NB4 (cell line): Measurements from ENCODE around the gene UBLCP1.

Experiments
- DNase-seq: peaks from one replicate; pipeline ENCODE4 v3.0.0; 2010; ENCODE audit warnings: low read depth
- H3K4me3 ChIP-seq: one replicate; pipeline ENCODE4 v1.5.1; 2011; ENCODE audit warnings: mild to moderate bottlenecking, low read depth, low read length, moderate library complexity
- CTCF ChIP-seq: IDR thresholded peaks from one replicate; pipeline ENCODE4 v1.5.1; 2012; ENCODE audit warnings: low read depth, low read length
- MYC ChIP-seq: IDR thresholded peaks from 2 replicates; pipeline ENCODE4 v1.6.1; 2011; ENCODE audit warnings: low read depth, low read length
- POLR2A ChIP-seq: IDR thresholded peaks from 2 replicates; pipeline ENCODE4 v1.6.1; 2011; ENCODE audit warnings: mild to moderate bottlenecking; ENCODE audit not compliant: insufficient read length; ENCODE audit errors: extremely low read depth
- TF ChIP-seq, protein P1 (sequence below): IDR thresholded peaks from 2 replicates; pipeline ENCODE4 v1.6.1; 2011; ENCODE audit warnings: low read depth, low read length

UBLCP1 gene

GRCh38 chr5:159262859-159263568 lies at the start of gene UBLCP1:
UBLCP1 (plus strand) TSS chr5:159263290; CDS start chr5:159268916, 5,626 bp downstream.
- peak within 1 kb of the TSS; percentile 88 for H3K4me3 ChIP-seq
- peak; percentile 85 for DNase-seq
- TF ChIP-seq, protein P1, sequence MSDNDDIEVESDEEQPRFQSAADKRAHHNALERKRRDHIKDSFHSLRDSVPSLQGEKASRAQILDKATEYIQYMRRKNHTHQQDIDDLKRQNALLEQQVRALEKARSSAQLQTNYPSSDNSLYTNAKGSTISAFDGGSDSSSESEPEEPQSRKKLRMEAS, result peak; percentile 30; the same call in 1 of the 2 replicates
- TF ChIP-seq POLR2A (peak; percentile 59), MYC (no peak), CTCF (no peak)

DNA sequence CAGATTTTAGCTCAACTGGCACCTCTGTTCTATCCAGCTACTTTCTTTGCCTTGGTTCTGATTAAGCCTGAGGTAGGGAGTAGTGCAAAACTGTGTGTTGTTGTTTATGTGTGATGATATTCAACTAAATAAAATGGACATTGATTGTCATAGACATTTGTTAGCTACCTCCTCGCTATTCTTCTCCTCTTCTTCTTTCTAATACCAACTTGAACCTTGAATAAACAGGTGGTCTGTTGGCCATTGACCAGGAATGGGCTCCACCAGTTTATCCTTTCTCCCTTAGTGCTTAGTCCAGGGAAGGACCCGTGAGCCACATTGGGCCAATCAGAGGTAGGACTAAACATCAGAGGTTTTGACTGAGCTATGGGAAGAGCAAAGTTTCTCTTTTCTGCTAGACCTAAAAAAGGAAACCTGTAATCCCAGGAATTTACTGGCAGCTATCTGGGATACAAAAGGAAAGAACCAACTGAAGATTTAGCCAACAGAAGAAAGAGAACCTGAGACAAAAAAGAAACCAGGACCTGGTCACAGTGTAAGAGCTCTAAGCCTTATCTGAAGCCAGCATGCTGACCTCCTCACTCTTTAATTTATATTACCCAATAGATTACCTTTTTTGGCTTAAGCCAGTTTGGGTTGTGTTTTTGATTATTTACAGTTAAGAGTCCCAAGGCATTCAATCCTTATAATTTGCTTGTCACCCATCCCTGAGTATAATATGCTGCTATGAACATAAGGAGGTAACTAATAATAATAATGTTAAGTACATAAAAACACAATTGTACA lies 48.4 kb upstream of the UBLCP1 start:
- H3K4me3 ChIP-seq, result no peak overlapping the region
- no peak for DNase-seq
- TF ChIP-seq CTCF, result no peak
- no peak for TF ChIP-seq POLR2A
- TF ChIP-seq, protein P1, result no peak
- TF ChIP-seq MYC, result no peak

DNA sequence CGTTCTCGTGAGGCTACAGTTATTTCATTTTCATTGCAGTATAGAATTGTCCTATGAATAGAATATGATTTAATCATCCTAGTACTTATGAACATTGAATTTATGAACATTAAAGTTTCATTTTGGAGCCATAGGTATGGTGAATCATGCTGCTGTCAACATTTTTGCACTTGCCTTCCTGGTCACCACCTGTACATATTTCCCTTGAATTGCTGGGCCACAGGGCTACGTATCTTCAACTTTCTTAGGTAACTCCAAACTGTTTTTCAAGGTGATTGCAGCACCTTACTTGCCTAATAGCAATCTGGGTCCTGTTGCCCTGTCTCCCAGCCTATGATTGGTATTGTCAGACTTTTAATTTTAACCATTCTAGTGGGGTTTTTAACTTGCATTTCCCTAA lies 47.2 kb upstream of the UBLCP1 start:
- H3K4me3 ChIP-seq, result no peak overlapping the region
- no peak for DNase-seq
- TF ChIP-seq MYC (no peak), POLR2A (no peak), CTCF (no peak)
- TF ChIP-seq, protein P1, result no peak

DNA sequence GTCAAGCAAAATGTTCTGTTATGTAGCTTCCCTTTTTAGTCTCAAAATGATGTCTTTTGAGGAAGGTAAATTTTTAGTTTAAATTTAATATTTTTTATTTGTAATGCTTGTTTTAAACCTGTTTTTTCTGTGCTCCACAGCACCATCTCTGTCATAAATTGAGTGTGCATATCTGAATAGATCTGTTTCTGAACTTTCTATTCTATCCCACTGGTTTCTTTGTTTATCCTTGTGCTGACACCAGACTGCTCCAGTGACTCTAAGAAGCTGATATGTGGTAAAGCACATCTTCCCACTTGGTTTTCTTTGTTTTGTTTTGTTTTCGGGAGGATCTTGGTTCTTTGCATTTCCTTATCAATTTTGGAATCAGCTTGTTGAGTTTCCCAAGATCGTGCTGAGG lies 46.6 kb upstream of the UBLCP1 start:
- TF ChIP-seq CTCF (no peak), MYC (no peak), POLR2A (no peak)
- TF ChIP-seq, protein P1, result no peak
- no peak for DNase-seq
- no peak overlapping the region for H3K4me3 ChIP-seq

GRCh38 chr5:159217236-159217635 lies 45.9 kb upstream of the UBLCP1 start:
- TF ChIP-seq MYC, result no peak
- TF ChIP-seq POLR2A, result no peak
- TF ChIP-seq CTCF, result no peak
- TF ChIP-seq, protein P1, result no peak
- no peak for DNase-seq
- no peak overlapping the region for H3K4me3 ChIP-seq
